DND-41 (cell line): Measurements from ENCODE around the gene CLDN9.

Experiments used
- ATAC-seq: fragments of 200-7000 bp; cut with Tn5 transposase; 3 replicates; pipeline ENCODE4 v1.9.1; 2021; ENCODE audit warnings: low read depth; ENCODE audit not compliant: insufficient read depth
- DNase-seq: peaks from one replicate; pipeline ENCODE4 v3.0.0-alpha.2; 2020
- H2AFZ ChIP-seq: 2 replicates; pipeline ENCODE4 v1.6.0; 2012; ENCODE audit warnings: low read depth, low read length
- H3K27ac ChIP-seq: 2 replicates; pipeline ENCODE4 v1.5.1; 2012; ENCODE audit warnings: low read length, inconsistent platforms
- H3K27me3 ChIP-seq: fragments of 200-600 bp; sonication (generic); 2 replicates; pipeline ENCODE4 v1.6.0; 2012; ENCODE audit warnings: low read length, mild to moderate bottlenecking, inconsistent platforms; ENCODE audit not compliant: insufficient read depth, poor library complexity
- H3K36me3 ChIP-seq: 2 replicates; pipeline ENCODE4 v1.5.1; 2012; ENCODE audit warnings: low read length, inconsistent platforms; ENCODE audit not compliant: insufficient read depth
- H3K4me1 ChIP-seq: 2 replicates; pipeline ENCODE4 v1.5.1; 2012; ENCODE audit warnings: mild to moderate bottlenecking, low read length; ENCODE audit not compliant: insufficient read depth
- H3K4me2 ChIP-seq: 2 replicates; pipeline ENCODE4 v1.6.0; 2012; ENCODE audit warnings: mild to moderate bottlenecking, moderate library complexity, low read length, inconsistent platforms; ENCODE audit not compliant: insufficient read depth
- H3K4me3 ChIP-seq, 2 experiments: fragments of 200-600 bp in 1 of 2; shearing (Covaris generic) in 1 of 2; 2 replicates each; pipeline ENCODE4 v1.5.1; 2012 to 2016; ENCODE audit warnings: inconsistent platforms in 2 of 2, low read length in 2 of 2, mild to moderate bottlenecking in 2 of 2, low read depth in 1 of 2, moderate library complexity in 1 of 2
- H3K79me2 ChIP-seq: 2 replicates; pipeline ENCODE4 v1.6.0; 2012; ENCODE audit warnings: low read length, inconsistent platforms; ENCODE audit not compliant: insufficient read depth
- H3K9ac ChIP-seq: 2 replicates; pipeline ENCODE4 v1.6.0; 2012; ENCODE audit warnings: low read depth, mild to moderate bottlenecking, inconsistent platforms, low read length, moderate library complexity
- H3K9me3 ChIP-seq: 2 replicates; pipeline ENCODE4 v1.5.1; 2012; ENCODE audit warnings: low read length, moderate library complexity, mild to moderate bottlenecking, inconsistent platforms; ENCODE audit not compliant: insufficient read depth, severe bottlenecking
- H4K20me1 ChIP-seq: 2 replicates; pipeline ENCODE4 v1.6.0; 2012; ENCODE audit warnings: low read length; ENCODE audit not compliant: insufficient read depth
- EZH2 ChIP-seq: IDR thresholded peaks from 3 replicates; pipeline ENCODE4 v1.6.1; 2012; ENCODE audit warnings: borderline replicate concordance, low read depth, mild to moderate bottlenecking, moderate library complexity, low read length, inconsistent platforms; ENCODE audit not compliant: severe bottlenecking
- TF ChIP-seq, protein P1 (sequence below): IDR thresholded peaks from 2 replicates; pipeline ENCODE4 v1.5.1; 2012; ENCODE audit warnings: borderline replicate concordance, low read length, moderate library complexity, mild to moderate bottlenecking; ENCODE audit not compliant: poor library complexity, severe bottlenecking; ENCODE audit errors: extremely low read depth

The CLDN9 gene

DNA sequence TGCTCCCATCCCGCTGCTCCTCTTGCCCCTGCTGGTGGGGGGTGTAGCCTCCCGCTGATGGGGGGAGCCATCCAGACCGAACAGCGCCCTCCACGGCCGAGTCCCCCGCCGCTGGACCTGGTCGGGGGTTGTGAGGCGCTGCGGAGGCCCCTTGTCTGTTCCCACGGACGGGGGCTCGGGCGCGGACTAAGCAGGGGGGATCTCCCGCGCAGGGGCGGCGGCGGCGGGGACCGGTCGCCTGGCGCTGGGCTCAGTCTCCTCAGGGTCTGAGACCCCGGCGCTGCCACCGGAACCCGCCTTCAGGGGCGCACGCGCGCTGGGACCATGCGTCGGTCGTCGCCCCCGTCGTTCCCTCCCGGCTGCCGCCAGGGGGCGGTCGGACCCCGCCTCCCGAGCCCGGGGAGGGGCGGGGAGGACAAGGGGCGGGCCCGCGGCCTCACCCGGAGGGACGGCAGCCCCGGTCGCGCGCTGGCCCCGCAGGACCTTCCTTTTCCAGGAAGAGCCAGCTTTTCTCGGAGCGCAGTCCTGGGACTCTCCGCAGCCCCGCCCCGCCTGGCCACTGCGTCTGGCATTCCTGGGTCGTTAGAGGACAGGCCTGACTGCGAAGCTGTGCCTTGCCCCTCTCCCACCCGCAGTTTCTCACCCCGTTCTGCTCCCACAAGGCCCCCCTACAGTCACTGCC lies 46.5 kb downstream of the CLDN9 start:
- Histone ChIP-seq H2AFZ (peak overlapping the region; percentile 76), H3K27me3 (no peaks in the 10 kb centered on the region), H3K4me1 (peaks cover 31% of the 10 kb centered on the region), H3K4me2 (peak overlapping the region; percentile 83), H3K9me3 (no peaks in the 10 kb centered on the region), H3K27ac (peak overlapping the region; percentile 90), H3K36me3 (peaks cover 31% of the 10 kb centered on the region), H3K9ac (peak overlapping the region; percentile 83), H4K20me1 (peaks cover 12% of the 10 kb centered on the region; the same call in 1 of the 2 replicates), H3K4me3 (peak overlapping the region; percentile 51 to 74), H3K79me2 (peaks cover 23% of the 10 kb centered on the region)
- TF ChIP-seq EZH2: no peak
- TF ChIP-seq, protein P1, sequence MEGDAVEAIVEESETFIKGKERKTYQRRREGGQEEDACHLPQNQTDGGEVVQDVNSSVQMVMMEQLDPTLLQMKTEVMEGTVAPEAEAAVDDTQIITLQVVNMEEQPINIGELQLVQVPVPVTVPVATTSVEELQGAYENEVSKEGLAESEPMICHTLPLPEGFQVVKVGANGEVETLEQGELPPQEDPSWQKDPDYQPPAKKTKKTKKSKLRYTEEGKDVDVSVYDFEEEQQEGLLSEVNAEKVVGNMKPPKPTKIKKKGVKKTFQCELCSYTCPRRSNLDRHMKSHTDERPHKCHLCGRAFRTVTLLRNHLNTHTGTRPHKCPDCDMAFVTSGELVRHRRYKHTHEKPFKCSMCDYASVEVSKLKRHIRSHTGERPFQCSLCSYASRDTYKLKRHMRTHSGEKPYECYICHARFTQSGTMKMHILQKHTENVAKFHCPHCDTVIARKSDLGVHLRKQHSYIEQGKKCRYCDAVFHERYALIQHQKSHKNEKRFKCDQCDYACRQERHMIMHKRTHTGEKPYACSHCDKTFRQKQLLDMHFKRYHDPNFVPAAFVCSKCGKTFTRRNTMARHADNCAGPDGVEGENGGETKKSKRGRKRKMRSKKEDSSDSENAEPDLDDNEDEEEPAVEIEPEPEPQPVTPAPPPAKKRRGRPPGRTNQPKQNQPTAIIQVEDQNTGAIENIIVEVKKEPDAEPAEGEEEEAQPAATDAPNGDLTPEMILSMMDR: peak; percentile 83
- ATAC-seq (peak; percentile 91), DNase-seq (peak; percentile 88)

DNA sequence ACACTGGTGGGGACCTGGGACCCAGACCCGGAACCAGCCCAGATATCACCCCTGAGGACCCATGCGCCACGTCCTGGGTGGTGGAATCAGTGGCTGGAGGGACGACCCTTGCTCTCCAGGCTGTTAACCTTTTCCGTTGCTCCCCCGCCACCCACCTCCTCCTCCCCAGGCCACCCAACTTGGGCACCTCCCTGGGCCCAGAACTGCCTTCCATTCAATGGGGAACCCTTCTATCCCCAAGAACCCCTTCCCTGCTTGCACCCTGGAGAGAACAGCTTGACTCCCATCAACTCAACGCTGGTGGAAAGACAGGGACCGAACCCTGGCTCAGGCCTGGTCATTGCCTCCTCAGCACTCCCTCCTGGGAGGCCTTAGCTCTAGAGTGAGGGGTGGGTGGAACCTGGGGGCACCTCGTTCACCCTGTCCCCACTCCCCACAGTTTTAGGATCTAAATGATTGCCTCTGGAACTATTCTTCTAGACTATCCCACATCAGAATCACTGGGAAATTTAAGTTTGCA lies 47.1 kb downstream of the CLDN9 start:
- TF ChIP-seq, protein P1: no peak
- TF ChIP-seq EZH2: no peak
- H3K4me3 ChIP-seq: peak overlapping the region; percentile 51 to 74; a peak in 3 of 4 replicates
- H3K36me3 ChIP-seq: peaks cover 25% of the 10 kb centered on the region
- DNase-seq (no peak), ATAC-seq (no peak)
- peaks cover 27% of the 10 kb centered on the region for H3K79me2 ChIP-seq
- no peaks in the 10 kb centered on the region for H3K9me3 ChIP-seq
- H3K27me3 ChIP-seq: no peaks in the 10 kb centered on the region
- H4K20me1 ChIP-seq: peaks cover 12% of the 10 kb centered on the region; the same call in 1 of the 2 replicates
- H2AFZ ChIP-seq: peak overlapping the region; percentile 76
- peaks cover 36% of the 10 kb centered on the region for H3K4me1 ChIP-seq
- peak overlapping the region; percentile 83 for H3K4me2 ChIP-seq
- peak overlapping the region; percentile 90 for H3K27ac ChIP-seq
- H3K9ac ChIP-seq: peak overlapping the region; percentile 83

DNA sequence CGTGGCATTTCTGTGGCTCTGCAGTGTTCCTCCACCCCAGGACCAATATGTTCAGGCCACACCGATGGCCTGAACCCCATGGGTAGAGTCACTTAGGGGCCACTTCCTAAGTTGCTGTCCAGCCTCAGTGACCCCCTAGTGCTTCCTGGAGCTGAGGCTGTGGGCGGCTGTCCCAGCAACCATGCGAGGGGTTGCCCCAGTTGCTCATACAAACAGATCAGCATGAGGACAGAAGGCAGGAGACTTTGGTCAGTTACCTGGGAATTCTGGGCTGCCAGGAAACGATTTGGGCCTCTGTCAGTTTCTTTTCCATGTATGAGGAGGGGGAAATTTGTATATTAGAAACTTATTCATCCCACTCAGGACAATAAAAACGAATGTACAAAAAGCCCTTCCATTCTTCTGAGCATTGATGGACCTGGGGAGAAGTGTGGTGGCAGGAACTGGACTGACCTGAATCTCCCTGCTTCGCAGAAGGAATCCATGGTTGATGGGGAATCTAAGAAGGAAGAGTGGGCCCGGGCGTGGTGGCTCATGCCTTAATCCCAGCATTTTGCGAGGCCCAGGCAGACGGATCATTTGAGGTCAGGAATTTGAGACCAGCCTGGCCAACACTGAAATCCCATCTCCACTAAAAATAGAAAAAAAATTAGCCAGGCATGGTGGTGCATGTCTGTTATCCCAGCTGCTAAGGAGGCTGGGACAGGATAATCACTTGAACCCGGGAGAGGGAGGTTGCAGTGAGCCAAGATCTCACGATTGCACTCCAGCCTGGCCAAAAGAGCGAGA lies 47.8 kb downstream of the CLDN9 start:
- Histone ChIP-seq H3K27ac (peak overlapping the region; percentile 90), H3K4me2 (peak overlapping the region; percentile 83; the same call in 1 of the 2 replicates), H3K9me3 (no peaks in the 10 kb centered on the region), H3K79me2 (peaks cover 34% of the 10 kb centered on the region), H3K9ac (peak overlapping the region; percentile 83), H4K20me1 (peaks cover 12% of the 10 kb centered on the region; the same call in 1 of the 2 replicates), H2AFZ (no peak overlapping the region), H3K36me3 (peaks cover 18% of the 10 kb centered on the region; the same call in 1 of the 2 replicates), H3K27me3 (no peaks in the 10 kb centered on the region), H3K4me1 (peaks cover 44% of the 10 kb centered on the region), H3K4me3 (no peak overlapping the region; a peak in 1 of 4 replicates)
- DNase-seq (no peak), ATAC-seq (no peak)
- TF ChIP-seq, protein P1: no peak
- no peak for TF ChIP-seq EZH2
